ENCODE measurements around the gene TJAP1. TPM values are rescaled to one million over a fixed set of nuclear protein-coding genes. Genes with fewer than 3 reads are reported as not detected.

The TJAP1 gene
- polyA plus RNA-seq, 2 of the 4 experiments (the other 2 are of a cell fraction): 13.1 to 15.7 TPM

- Histone ChIP-seq H3K4me1 (peaks cover 18% of the 10 kb centered on the region), H3K9me3 (no peaks in the 10 kb centered on the region), H3K27ac (no peak overlapping the region), H3K4me3 (no peak overlapping the region), H3K4me2 (no peak overlapping the region)
- DNase-seq (ENCODE audit: low read depth in 1 of 2, low spot score in 1 of 2) (no peak), ATAC-seq (no peak), FAIRE-seq (no peak)
- ChIA-PET CTCF (interaction anchor here (0.7 to 0.8 kb wide), 2 partner anchors 13 to 348 kb away, joined by 3 read pairs; no protein-coding TSS in a partner anchor), POLR2A (interaction anchor here (0.6 kb wide), 1 partner anchor 109 kb away, joined by 5 read pairs; the partner anchor contains the start of gene GTPBP2)
- 86% methylated on average over 8 of the region's 8 CpGs for WGBS (ENCODE audit: missing lambda C conversion rate)
- TF ChIP-seq ZFP36 (IDR thresholded peaks at IDR 0.05; ENCODE audit: borderline replicate concordance, partially characterized antibody) (no peak), CHD4 (IDR thresholded peaks at IDR 0.05; ENCODE audit: borderline replicate concordance) (no peak), HOXB5 (CRISPR knock-in tag; IDR thresholded peaks at IDR 0.05) (no peak), SREBF2 (IDR thresholded peaks at IDR 0.05) (no peak), HOXA7 (CRISPR knock-in tag; IDR thresholded peaks at IDR 0.05) (no peak), MAX (IDR thresholded peaks at IDR 0.05) (no peak), JUN (IDR thresholded peaks at IDR 0.05) (no peak), EP300 (IDR thresholded peaks at IDR 0.05) (no peak), NR3C1 (IDR thresholded peaks at IDR 0.05) (no peak), ZNF302 (CRISPR knock-in tag; IDR thresholded peaks at IDR 0.05) (no peak), MYC (IDR thresholded peaks at IDR 0.05; ENCODE audit: borderline replicate concordance, low read length) (no peak), BHLHE40 (IDR thresholded peaks at IDR 0.05; ENCODE audit: low read depth, low read length) (no peak), CBX2 (IDR thresholded peaks at IDR 0.05; ENCODE audit: borderline replicate concordance, low read depth) (no peak), RARB (CRISPR knock-in tag; IDR thresholded peaks at IDR 0.05) (no peak), HMGXB4 (CRISPR knock-in tag; IDR thresholded peaks at IDR 0.05; ENCODE audit: borderline replicate concordance) (no peak), NFE2L2 (conservative IDR thresholded peaks at IDR 0.05; ENCODE audit: low read length) (no peak), EHF (CRISPR knock-in tag; IDR thresholded peaks at IDR 0.05) (no peak), RFX5 (IDR thresholded peaks at IDR 0.05) (no peak), POLR2AphosphoS2 (conservative IDR thresholded peaks at IDR 0.05; ENCODE audit: low read length) (no peak), CHD2 (IDR thresholded peaks at IDR 0.05; ENCODE audit: low read length, partially characterized antibody) (no peak)
These were observed 42.7 kb downstream of the TJAP1 start for GRCh38 chr6:43520097-43520496.

DNA sequence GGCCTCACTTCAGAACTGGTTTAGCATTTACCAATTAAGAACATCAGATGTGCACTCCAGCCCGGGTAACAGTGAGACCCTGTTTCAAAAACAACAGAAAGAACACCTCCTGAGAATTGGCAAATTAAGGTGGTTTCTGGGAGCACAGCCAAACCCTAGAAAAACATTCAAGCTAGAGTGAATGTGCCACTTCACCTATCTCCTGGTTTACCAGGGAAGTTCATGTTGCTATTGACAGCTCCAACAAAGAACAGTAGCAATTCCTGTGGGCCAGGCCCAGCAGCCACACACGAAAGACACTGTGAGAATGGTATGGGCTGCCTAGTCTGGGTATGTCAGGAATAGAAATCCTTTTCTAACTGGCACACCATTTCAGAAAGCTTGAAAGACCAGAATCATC, 44.5 kb downstream of the TJAP1 start:
- FAIRE-seq (no peak), DNase-seq (ENCODE audit: low read depth in 1 of 2, low spot score in 1 of 2) (no peak), ATAC-seq (no peak)
- no peak overlapping the region for H3K27ac ChIP-seq
- no peaks in the 10 kb centered on the region for H3K9me3 ChIP-seq
- H3K4me2 ChIP-seq: no peak overlapping the region
- peaks cover 10% of the 10 kb centered on the region; the same call in 2 of the 3 replicates for H3K4me1 ChIP-seq
- ChIA-PET CTCF (interaction anchor here (0.8 to 1.2 kb wide), 2 partner anchors 16 to 525 kb away, joined by 3 read pairs; no protein-coding TSS in a partner anchor), POLR2A (no interaction called here)
- no peak for TF ChIP-seq TP53 (CRISPR knock-in tag; IDR thresholded peaks at IDR 0.05)
- no peak for TF ChIP-seq RAD21 (conservative IDR thresholded peaks at IDR 0.05 in 1 of 2, IDR thresholded peaks at IDR 0.05 in 1 of 2)
- TF ChIP-seq EP300 (IDR thresholded peaks at IDR 0.05): no peak
- no peak for TF ChIP-seq FOXS1 (CRISPR knock-in tag; IDR thresholded peaks at IDR 0.05)
- no peak for TF ChIP-seq BHLHE40 (IDR thresholded peaks at IDR 0.05; ENCODE audit: low read depth, low read length)
- TF ChIP-seq RNF2 (IDR thresholded peaks at IDR 0.05; ENCODE audit: borderline replicate concordance, low read depth): no peak
- TF ChIP-seq HEYL (CRISPR knock-in tag; IDR thresholded peaks at IDR 0.05): no peak
- TF ChIP-seq SMC3 (IDR thresholded peaks at IDR 0.05): no peak
- TF ChIP-seq RARB (CRISPR knock-in tag; IDR thresholded peaks at IDR 0.05): no peak
- H3K4me3 ChIP-seq: no peak overlapping the region
- WGBS (ENCODE audit: missing lambda C conversion rate): 81% methylated on average over 2 of the region's 2 CpGs

Data from A549 (cell line).